ENCODE results near the gene FKBP1A.

FKBP1A gene

DNA sequence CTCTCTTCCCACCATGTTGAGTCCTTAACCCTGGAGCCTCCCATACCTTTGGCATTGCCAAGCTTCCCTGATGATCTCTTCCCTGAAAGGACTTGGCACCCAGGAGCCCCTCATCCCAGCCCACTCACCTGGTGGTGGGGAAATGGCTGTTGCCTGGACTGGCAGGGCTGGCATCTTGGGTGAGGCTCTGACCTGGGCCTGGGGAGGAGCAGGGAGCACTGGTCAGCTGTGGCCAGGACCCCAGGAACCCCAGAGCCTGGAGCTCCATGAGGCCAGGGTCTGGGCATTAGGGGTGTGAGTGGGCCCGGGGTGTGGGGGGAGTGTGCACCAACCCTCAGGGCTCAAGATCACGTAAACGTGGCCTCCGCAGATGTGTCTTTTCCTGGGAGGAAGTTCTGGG, 73.4 kb downstream of the FKBP1A start:
- CTCF ChIA-PET = interaction anchor here (0.7 to 1.8 kb wide), 3 partner anchors 20 to 184 kb away, joined by 3 to 6 read pairs (median 3); no protein-coding TSS in a partner anchor

More for the DNA sequence above, 73.4 kb downstream of the FKBP1A start:
- Histone ChIP-seq H3K4me1 (ENCODE audit: control insufficient read depth, insufficient read depth, low read length) (no peaks in the 10 kb centered on the region), H3K36me3 (ENCODE audit: control insufficient read depth in 2 of 2, insufficient read depth in 1 of 2, low read length in 2 of 2) (no peaks in the 10 kb centered on the region), H3K27ac (ENCODE audit: extremely low read depth, low read depth, low read length) (no peak overlapping the region), H3K4me3 (ENCODE audit: low read depth, low read length) (no peak overlapping the region), H3K9me3 (ENCODE audit: control insufficient read depth, insufficient read depth, low read depth, low read length) (no peaks in the 10 kb centered on the region)
- POLR2A ChIA-PET = no interaction called here
- no peak for TF ChIP-seq SCRT1 (tag by site-specific recombination; IDR thresholded peaks at IDR 0.05; ENCODE audit: borderline replicate concordance)
- TF ChIP-seq ZNF239 (tag by site-specific recombination; IDR thresholded peaks at IDR 0.05) = no peak
- no peak for TF ChIP-seq ZNF24 (tag by site-specific recombination; IDR thresholded peaks at IDR 0.05)
- TF ChIP-seq PBX3 (CRISPR knock-in tag; IDR thresholded peaks at IDR 0.05) = no peak
- no peak for TF ChIP-seq ZNF138 (tag by site-specific recombination; IDR thresholded peaks at IDR 0.05; ENCODE audit: borderline replicate concordance)
- no peak for TF ChIP-seq ZNF214 (tag by site-specific recombination; IDR thresholded peaks at IDR 0.05; ENCODE audit: borderline replicate concordance)
- TF ChIP-seq ZSCAN18 (tag by site-specific recombination; IDR thresholded peaks at IDR 0.05) = no peak
- TF ChIP-seq ZNF580 (tag by site-specific recombination; IDR thresholded peaks at IDR 0.05) = no peak
- no peak for TF ChIP-seq ZBTB49 (tag by site-specific recombination; IDR thresholded peaks at IDR 0.05; ENCODE audit: low read depth)
- TF ChIP-seq ZBTB26 (tag by site-specific recombination; optimal IDR thresholded peaks at IDR 0.05) = no peak
- no peak for TF ChIP-seq ELK4 (IDR thresholded peaks at IDR 0.05; ENCODE audit: borderline replicate concordance, low read depth, low read length)
- TF ChIP-seq ZNF561 (tag by site-specific recombination; IDR thresholded peaks at IDR 0.05; ENCODE audit: borderline replicate concordance) = no peak
